Adipose tissue (tissue), 3 donors: Measurements from ENCODE around the gene NISCH. TPM values are rescaled to one million over a fixed set of nuclear protein-coding genes. Genes with fewer than 3 reads are reported as not detected.

ENCODE experiments used
- H3K27ac ChIP-seq: one replicate; pipeline ENCODE4 v1.5.1; 2013; ENCODE audit warnings: low read depth, low read length
- WGBS, 3 donors: extraction: QIAGEN DNeasy Blood & Tissue Kit; methylation state at CpG; one replicate each; pipeline ENCODE4 v1.1.7; 2013; 5-methylcytosine and 5-hydroxymethylcytosine counted together
- polyA plus RNA-seq, 3 donors: library from polyadenylated mRNA; stranded (reverse); fragments of 200-250 nt; gene quantifications; one replicate each; pipeline ENCODE4 v1.2.3, GENCODE V29; 2013
- donor health status: healthy with polysubstance abuse.
- donor health status: Bipolar disorder and iron deficiency.
- donor health status: healthy.

Gene NISCH
- polyA plus RNA-seq, 3 donors = 27.5 to 46.8 (median 41.2) TPM

DNA sequence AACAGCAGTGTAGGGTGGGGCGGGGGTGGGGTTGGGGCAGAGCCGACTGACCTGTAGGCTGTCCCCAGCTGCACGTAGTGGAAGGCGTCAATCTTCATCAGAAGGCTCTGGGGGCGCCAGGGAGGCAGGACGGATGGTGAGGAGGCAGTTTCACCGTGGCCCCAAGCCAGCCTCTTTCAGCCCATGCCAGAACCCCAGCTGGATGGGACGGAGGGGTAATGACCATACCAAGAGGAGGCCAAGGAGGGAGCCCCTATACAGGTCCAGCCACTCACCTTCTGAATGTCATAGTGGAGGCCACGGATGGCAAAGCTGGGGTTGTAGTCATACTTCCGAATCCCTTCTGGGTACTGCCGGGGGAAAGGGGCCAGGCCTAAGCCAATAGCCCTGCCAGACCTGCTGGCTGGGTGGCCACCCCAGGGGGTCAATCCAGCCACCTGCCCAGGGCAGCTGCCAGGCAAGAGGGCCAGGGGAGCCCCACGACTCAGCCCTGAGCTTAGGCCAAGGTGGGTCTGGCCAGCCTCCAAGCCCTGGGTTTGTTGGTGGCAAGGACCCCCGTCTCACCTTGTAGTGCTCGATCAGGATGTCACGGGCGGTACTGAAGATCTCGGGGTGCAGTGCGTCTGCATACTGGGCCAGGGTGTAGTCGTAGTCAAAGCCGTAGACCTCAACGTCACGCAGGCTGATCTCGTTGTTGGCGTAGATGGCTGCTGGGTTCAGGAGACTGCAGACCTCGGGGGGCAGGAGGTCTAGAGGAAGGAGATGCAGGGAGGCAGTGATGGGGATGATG is 73.4 kb downstream of the NISCH start:
- 90 to 93% (median 92%) methylated on average over 24 to 25 of the region's 25 CpGs for whole genome bisulfite sequencing, 3 donors

DNA sequence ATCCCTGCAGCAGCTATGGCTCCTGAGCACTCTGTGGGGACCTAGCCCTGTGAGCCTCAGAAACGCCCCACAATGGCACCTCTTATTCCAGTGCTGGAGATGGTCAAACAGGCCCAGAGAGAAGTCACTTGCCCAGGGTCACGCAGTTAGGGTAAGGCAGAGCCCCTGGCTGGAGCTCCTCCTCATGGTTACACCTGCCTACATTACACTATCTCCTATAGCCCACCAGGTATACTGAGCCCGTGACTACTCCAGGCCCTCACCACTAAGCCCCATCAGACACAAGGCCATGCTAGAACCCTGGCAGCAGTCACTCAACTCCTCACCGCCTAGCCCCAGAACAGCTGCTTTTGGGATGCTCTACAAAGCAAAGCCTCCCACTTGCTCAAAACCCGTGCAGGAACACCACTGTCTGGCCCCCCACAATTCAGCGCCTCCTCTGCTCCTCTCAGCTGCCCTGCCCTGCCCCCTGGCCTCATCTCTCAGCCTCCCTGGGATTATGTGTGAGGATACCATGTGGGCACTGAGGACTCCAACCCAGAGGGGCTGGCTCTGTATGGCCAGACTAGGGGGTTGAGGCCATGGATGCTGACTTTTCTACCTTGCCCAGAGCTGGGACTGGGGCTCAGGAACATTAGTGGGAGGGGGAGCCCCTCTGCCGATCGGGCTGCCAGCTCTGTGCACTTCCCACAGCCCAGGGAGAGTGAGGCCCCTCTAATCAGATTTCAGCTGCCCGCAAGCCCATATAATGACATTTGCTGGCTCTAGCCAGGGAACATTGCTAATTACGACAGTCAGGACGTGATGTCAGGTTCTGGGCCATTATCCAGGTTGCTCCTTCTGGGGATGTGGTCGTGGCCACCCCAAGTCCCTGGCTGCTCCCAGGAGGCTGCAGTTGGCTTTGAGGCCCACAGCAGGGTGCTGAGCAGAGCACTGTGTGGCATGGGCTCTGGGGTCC is 74.3 kb downstream of the NISCH start:
- no peak overlapping the region for H3K27ac ChIP-seq
- WGBS, 3 donors = 57 to 77% (median 63%) methylated on average over 12 of the region's 12 CpGs

More for the DNA sequence above, 73.4 kb downstream of the NISCH start:
- no peak overlapping the region for H3K27ac ChIP-seq

DNA sequence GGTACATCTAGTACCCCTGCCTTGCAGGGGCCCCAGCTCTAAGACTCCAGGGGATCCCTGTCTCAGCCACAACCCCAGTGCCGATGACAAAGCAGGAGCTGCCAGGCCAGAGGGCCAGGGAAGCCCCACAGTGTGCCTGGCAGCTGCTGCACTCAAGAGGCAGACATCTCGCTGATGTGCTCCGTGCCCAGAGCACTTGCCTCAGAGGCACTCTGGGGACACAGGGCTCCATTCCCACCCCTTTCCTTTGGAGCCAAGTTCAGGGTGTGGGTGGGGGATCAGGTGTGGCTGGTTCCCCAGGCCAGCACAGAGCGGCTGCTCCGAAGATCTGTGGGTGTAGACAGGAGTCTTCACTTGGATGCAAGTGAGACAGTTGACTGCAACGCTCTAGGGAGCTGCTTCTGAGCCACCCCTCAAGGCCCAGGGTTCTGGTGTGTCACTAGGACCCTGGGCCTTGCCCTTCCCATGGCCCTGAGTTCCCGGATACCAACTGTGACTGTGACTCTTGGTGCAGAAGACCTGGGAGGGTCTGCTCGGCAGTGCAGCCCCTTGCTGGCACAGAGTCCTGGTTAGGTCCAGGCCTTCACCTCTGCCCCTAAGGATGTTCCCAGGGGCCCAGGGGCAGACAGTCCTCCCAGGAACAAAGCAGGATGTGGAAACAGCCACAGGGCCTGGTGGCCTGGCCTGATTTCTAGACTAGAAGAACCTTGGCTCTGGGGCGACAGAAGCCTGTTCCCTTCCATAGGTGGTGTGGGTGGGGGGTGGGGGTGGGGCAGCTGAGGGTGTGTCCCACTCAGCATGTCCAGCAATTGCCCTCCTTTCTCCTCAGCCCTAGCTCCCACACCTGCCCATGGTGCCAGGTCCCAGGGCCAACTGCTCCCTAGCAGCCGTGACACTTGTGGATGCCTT is 75.8 kb downstream of the NISCH start:
- H3K27ac ChIP-seq = no peak overlapping the region
- WGBS, 3 donors = 80 to 91% (median 83%) methylated on average over 10 of the region's 10 CpGs

DNA sequence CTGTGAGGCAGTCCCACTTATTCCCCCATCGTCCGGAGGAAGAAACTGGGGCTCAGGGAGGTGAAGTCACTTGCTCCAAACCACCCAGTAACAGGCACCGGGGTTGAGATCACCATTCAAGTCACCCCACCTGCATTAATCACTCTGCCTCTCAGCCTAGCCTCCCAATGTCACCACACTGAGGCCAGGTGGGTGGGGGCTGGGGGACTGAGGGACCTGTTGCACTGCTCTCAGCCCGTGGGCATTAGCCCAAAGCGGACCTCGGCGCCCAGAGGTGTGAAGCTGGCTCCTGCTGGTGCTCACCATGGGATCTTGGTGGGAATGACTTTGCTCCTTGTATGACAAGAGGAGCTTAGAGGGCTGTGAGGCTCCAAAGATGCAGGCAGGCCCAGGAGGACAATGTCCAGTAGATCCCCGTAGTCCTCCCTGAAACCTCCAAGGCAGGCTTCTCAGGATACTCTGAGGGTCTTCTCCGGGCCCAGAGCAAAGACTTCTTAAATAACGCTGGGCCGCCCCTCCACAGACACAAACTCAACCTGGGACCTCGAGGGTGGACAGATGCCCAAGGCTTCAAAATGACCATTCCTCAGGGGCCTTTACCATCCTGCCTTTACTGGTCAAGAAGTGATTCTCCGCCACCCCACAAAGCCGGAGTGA is 76.6 kb downstream of the NISCH start:
- WGBS, 3 donors = 80 to 89% (median 87%) methylated on average over 14 of the region's 14 CpGs
- H3K27ac ChIP-seq = no peak overlapping the region

DNA sequence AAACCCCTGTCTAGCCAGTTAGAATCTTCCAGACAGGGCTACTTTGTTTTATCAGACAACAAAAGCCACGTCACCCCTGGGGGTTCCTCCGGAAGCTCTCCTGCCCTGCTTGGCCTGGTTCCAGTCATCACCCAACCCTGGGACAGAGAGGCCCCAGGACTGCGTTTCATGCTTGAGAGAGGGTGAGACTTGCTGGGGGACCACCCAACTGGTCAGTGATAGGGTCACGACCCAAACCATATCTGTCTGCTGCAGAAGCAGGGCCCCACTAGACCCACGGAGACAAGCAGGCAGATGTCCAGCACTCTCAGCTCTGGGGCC is 77.1 kb downstream of the NISCH start:
- H3K27ac ChIP-seq = no peak overlapping the region

DNA sequence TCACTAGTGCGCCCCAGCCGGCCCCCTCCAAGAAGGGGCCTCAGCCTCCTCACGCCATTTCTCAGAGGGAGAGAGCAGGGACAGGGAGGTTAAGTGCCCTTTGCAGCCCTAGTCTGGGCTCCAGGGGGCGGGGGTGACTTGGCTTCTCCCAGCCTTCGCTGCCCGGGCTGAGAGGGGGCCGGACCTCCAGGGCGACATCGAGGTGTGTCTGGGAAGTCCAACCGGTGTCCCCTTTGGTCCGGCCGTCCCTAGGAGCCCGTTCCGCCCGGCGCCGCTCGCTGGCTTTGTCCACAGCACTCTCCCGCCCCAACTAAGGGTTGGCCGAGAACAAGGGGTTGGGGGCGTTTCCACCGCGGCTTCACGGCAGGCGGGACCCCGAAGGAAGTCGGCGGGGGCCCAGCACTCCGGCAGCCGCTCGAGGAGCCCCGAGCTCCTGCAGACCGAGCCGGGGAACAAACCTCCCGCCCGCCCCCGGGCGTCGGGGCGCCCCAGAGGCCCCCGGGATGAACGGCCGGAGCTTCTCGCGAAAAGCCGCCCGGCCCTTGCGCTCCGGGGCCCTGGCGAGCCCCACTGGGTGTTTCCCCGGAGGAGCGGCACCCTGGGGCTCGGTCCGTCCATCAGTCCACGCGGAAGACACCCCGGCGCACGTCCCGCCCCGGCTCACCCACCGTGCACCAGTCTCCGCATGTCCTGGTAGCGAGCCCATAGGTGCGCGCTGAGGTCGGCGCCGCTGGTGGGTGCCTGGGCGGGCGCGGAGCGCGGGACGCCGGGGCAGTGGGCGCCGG is 77.6 kb downstream of the NISCH start:
- no peak overlapping the region for H3K27ac ChIP-seq

More for the DNA sequence above, 77.1 kb downstream of the NISCH start:
- WGBS, 3 donors = 28 to 75% (median 34%) methylated on average over 5 of the region's 5 CpGs

DNA sequence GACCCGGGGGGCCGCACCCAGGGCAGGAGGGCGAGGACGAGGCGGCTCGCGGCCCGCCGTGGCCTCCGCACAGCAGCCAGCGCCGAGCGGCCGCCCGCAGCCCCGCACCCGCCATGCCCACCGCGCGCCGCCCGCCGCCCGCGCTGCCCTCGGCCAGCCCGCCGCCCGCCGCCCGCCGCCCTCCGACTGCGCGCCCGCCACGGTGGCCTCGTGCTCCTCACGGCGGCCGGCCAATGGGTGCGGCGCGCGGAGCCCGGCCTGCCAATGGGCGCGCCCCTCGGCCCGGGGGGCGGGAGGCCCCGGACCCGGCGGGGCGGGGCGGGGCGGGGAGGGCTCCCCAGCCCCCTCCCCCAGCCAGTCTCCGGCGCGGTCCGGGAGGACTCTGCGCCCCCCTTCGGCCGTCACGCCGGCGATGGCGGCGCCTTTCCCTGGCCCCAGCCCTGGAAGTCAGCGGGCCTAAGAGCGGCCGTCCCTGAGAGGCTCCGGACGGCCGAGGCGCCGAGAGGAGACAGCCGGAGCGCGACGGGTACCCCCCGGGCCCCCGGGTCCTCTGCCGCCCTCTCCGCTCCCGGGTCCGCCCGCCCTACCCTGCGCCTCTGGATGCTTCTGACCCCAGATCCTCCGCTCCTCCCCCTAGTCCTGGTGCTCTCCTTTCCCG is 78.3 kb downstream of the NISCH start, which contains the start of gene NT5DC2:
Gene NT5DC2, minus strand, starts transcription at position 235 of the 658 bp plus-strand sequence. Its CDS starts 120 bp downstream, at position 115.
- 2 to 7% (median 2%) methylated on average over 13 to 89 of the region's 91 CpGs for WGBS, 3 donors
- no peak within 1 kb of the TSS for H3K27ac ChIP-seq

More for the DNA sequence above, 77.6 kb downstream of the NISCH start:
- WGBS, 3 donors = 3 to 10% (median 3%) methylated on average over 59 to 78 of the region's 78 CpGs

DNA sequence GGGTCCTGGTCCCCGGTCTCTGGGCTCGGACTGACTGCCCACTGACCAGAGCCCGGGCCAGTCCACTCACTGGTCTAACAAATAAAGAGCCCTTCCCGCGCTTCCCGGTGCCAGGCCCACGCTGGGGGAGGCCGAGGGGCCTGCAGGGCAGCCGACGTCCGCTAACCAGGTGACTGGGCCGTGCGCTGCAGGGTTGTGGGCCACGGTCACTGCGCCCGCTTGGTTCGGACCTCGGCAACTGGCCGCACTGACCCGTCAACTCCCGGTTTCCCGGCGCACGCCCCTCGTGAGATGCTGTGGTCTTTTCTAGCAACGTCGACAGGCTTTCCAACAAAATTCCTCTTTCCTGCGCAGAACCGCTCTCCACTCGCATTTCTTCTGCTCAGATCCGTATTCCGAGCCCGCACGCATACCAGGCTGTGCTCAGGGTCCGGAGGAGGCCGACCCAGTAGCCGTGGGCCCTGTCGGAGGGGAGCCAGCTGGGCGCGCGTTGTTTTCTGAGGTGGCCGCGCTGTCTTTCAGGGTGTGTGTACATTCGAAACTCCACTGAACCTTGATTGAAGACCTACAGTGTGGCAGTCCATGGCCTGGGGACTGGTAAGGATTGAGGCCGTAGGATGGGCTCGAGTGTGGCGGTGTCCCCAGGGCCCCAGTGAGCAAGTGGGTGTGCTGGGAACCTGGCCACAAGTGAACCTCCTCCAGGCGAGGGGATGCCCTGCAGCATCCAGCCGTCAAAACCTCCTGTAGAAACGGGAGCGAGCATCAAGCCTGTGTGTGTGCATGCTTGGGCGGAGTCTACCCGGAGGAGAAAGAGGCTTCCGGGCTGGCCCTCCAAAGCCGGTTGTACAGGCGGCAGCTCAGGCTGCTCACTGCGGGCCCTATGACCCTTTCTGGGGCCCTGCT is 79.1 kb downstream of the NISCH start:
- no peak overlapping the region for H3K27ac ChIP-seq
- 60 to 67% (median 67%) methylated on average over 54 to 57 of the region's 57 CpGs for WGBS, 3 donors

DNA sequence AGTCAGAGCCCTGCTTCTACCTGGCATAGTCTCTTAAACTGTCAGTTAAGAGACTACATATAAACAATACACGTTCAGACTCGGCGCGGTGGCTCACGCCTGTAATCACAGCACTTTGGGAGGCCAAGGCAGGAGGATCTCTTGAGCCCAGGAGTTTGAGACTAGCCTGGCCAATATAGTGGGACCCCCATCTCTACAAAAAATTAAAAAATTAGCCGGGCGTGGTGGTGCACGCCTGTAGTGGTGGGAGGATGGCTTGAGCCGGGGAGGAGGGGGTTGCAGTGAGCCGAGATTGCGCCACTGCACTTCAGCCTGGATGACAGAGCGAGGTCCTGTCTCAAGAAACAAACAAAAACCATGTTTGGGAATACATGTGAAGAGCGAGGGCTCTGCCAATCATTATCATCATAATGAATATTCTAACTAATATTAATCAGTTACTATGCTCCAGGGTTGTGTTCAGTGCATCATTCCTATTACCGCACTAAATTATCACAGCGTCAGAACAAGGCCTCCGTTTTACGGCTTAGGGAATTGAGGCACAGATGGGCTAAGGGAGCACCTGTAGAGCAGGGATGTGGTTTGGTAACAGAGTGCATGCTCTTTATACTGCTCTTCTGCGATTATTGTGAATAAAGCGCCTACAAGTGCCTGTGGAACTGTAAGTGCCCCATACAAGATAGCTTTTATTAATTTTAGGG is 80.2 kb downstream of the NISCH start:
- WGBS, 3 donors = 90 to 92% (median 91%) methylated on average over 19 of the region's 19 CpGs
- H3K27ac ChIP-seq = no peak overlapping the region

DNA sequence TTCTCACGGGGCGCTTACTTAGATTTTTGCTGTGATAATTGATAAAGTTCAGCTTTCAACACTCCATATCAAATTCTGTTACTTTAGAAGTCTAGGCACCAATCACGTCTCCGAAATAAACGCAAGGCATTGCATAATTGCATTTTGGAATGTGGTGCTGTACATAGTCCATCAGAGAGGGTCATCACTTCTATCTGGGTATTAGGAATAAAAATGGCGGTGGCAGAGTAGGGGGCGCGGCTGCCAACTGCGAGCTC is 80.6 kb downstream of the NISCH start:
- 10 to 15% (median 12%) methylated on average over 9 of the region's 9 CpGs for WGBS, 3 donors
- no peak overlapping the region for H3K27ac ChIP-seq

DNA sequence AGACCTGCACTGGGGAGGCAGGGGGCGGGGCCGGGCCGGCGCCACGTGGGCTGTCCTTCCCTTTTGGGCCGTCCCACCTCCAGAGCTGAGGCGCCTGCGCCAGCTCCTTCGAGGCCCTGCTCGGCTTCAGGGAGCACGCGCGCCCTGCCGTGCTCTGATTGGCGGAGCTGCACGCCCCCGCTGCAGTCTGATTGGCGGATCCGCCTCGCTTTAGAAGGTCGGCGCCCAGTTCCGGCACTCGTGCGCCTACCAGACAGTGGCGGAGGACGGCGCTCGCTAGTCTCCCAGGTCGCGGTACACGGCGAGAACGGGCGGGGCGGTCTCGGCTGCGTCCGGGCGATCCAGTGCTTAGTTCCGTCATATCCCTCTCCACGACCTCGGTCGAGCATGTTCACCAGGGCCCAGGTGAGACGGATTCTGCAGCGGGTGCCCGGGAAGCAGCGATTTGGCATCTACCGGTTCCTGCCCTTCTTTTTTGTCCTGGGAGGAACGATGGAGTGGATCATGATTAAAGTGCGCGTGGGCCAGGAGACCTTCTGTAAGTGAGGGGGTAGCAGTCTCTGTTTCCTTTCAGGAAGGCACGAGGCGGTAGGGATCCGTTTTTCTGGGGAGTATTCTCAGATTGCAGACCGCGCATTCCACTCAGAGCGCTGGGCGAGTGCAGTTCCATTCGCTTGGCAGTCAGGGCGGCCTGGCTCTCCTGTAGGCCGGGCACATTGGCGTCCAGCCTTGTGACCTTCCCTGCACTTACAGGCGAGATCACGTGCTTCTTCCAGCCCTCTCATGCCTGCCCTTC is 81.2 kb downstream of the NISCH start, which contains the start of gene UQCC5:
Gene UQCC5, plus strand, starts transcription at position 237 of the 796 bp plus-strand sequence. Its CDS starts 151 bp downstream, at position 388.
- H3K27ac ChIP-seq = peak within 1 kb of the TSS; percentile 0
- WGBS, 3 donors = 0% methylated on average over 62 to 65 of the region's 65 CpGs

DNA sequence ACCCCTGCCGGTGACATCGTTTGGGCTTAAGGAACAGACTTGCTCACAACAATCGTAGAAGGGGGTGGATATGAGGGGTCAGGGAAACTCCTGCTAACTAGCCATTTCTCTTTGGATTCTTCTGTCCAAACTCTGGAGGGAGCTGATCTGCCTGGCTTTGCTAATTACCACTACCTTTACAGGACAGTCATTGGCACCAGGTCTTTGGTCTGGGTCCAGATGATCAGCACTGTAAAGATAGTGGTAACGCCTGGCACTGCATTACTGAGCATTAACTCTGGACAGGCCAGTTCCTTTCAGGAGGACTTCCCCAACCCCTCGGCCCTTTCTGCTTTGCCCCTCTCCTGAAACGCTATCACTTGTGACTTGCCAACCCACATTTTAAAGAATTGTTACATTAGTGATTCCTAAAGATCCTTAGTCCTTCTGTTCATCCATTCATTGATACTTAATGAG is 81.8 kb downstream of the NISCH start:
- H3K27ac ChIP-seq = peak overlapping the region; percentile 0
- WGBS, 3 donors = 1 to 4% (median 2%) methylated on average over 6 of the region's 6 CpGs

DNA sequence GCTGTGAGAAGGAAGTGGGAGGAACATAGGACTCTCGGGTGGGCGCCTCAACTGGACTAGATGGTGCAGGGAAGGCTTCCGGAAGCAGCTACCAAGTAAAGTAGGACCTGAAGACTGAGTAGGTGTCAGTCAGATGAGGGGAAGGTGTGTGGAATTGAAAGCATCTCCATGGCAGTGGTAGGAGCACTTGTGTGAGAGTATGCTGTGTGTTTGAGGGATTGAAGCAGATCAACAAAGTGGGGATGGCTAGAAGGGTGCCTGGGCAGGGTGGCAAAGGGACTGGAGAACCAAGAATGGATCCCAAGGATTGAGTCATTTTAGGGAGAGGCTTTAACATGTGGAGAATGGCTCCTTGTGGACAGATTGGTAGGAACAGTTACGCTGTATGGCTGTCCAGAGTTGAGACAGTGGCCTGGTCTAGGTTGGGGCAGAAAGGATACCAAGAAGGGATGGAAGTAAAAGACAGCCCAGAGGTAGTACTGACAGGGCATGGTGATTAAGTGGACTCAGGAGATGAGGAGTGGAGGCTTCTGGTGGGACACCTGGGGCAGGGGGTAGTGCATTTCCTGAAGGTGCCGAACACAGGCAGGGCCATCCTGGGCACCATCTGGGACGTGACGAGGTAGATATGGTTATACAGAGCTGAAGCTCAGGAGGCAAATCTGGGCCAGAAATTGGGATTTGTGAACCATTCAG is 82.5 kb downstream of the NISCH start:
- 71 to 84% (median 80%) methylated on average over 7 of the region's 7 CpGs for WGBS, 3 donors
- H3K27ac ChIP-seq = no peak overlapping the region
